Glomerular endothelial cell (primary cell): ENCODE measurements around the gene STARD13. TPM values are rescaled to one million over a fixed set of nuclear protein-coding genes. Genes with fewer than 3 reads are reported as not detected.

Source experiments
- DNase-seq: peaks from one replicate; pipeline ENCODE4 v3.0.0-alpha.2; 2011; ENCODE audit warnings: low read depth, low spot score; ENCODE audit errors: extremely low read depth
- total RNA-seq: library from RNA; depleted of rRNA; stranded (reverse); fragments of >200 nt; gene quantifications from 2 replicates; pipeline ENCODE4 v1.2.3, GENCODE V29; 2015

Gene STARD13
- total RNA-seq, 1 donor from 2014 or later = 28.4 TPM

DNA sequence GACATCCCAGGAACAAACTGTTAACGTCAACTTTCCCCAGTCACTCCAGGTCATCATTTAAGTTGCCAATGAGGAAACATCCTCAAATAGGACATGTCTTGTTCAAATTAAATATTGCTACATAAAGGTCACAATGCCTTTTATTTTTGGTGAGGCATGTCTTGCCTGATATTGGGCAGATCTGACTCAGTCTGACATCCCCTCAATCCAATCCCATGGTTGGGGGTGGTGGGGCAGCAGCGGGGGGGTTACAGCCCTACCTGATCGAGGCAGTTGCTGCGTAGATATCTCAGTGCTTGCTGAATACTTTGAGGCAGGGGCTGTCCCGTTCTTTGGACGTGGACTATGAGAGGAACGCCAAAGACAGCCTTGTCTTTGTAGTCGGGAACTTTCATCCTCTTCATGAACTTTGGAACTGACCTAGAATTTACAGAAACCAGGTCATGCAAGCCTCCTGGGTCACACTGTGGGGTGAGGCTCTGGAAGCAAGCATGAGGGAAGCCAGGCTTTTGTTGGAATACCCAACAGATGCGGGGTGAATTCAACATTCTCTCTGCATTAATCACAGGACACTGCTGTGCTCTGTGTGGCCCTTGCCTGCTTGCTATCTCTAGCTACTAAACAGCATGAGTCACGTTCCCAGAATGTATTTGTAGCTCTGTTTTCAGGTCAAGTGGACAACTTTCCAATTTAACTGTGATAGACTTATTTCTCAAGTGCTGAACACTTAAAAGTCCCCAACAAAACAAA is 159.6 kb downstream of the STARD13 start:
- DNase-seq = peak; percentile 91

DNA sequence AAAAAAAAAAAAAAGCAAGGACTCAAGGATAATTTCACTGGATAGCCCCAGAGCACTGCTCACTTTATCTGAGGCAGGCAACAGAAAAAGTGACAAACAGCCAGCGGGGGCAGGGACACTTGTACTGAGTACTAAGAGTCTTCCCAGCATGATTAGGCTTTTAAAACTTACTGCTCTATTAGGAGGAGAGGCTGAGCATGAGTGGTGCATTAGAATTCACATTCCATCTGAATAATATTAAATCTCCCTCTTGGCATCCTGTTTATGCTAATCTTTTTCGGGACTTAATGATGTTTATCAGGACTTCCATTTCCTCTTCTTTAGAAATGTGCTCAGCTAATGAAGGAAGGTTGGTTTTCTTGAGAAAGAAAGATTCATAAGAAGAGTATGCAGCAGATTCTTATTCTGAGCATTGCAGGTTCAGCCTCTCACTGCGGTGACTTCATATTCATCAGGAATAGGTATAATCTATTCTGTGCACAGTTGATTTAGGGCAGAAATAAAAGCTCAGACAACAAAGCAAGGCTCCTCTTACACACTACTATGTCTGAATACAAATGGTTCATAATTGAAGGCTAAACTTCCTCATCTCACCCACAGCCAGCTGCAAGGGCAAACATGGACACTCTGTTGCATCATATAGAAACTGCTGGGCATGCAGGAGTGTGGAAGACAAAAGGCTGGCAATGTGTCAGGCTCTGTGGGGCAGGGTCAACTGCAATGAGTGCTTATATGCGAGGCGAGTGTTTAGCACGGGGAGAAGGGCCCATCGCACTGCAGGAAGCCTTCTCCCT is 162.3 kb downstream of the STARD13 start:
- no peak for DNase-seq

DNA sequence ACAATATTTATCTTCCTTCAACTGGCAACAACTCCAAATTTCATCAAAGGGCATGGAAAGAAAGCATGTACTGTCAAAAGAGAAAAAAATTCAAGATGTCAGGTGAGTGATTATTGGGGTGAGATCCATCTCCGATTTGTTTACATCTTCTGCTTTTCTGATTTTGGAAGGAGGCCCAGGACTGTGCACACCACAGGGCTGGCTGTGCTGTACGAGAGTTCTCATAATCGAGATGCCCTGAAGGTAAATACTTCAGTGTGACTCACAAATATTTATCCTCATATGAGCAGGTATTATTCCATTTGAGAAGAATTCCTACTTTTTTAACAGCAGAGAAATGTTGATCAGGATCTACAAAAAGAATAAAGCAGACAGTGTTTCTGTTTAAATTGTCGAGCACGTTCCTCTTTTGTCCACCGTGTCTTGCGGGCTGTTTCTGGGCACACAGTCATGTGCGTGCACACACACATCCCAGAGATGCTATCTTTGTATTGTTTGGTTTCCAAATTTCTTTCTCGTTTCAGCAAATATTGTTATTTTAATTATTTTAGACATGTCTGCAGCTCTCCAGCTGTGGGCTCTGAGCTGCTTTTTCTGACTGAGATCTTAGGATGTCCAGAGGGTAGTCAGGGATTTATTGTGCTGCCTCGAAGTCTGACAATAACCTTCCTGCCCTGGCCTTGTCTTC is 165.6 kb downstream of the STARD13 start:
- no peak for DNase-seq

DNA sequence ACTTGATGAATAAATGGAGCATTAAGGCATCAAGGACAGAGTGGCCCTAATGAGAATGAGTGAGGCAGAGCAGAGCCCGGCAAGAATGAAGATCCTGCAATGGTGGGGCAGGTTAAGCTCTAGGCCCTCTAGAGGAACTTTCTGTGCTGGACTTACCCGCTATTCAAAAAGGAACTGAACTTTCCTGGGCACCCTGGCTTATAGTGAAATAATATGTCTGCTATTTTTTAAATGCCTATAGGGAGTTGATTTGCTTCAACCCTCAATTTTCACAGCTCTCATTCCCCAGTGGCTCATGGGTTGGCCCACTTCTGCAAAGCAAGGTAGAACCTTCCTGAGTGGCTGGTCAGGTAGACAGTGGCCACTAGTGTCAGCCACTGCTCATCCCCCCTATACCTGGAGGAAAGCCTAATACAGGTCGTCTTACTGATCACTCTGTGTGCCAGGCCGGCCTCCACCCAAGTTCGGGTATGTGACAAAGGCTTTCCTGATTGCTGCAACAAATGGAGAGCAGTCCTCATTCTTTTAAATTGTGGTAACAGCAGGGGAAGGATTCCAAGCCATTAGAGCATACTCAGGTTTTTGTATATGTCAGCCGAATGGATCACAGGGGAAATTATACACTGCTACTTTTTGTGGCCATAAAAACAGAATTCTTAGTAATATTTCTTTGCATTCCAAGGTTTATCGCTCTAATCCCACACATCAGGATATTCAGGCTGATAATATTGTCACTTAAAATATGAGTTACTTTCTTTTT is 166.4 kb downstream of the STARD13 start:
- no peak for DNase-seq

DNA sequence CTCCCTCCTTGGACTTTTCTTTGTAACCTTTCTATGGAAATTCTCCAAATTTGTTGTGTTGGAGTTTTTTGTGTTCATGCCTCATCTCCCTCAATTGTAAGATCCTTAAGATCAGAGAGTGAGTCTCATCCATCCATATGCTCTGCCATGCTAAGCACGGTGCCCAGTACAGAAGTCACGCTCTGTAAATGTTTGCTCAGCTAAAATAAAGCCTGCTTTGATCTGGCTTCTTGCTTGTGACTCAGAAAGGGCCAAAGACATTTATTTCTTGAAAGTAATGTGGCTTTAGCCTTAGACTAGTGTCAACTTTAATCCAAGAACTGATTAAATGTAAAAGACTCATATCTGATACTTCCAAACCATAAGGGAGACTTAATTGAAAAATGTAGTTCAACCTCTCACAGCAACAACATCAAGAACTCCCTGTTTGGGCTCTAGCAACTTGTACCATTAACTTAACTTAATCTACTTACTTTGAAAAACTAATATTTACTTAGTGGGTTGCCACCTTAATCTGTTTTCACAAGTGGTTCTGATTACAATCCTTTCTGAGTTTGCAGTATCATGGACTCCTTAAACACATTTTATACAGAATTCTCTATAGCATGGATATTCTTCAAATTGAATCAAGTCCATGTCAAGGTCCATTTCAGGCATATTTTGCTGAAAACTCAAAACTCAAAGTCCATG is 169.1 kb downstream of the STARD13 start:
- DNase-seq = no peak

DNA sequence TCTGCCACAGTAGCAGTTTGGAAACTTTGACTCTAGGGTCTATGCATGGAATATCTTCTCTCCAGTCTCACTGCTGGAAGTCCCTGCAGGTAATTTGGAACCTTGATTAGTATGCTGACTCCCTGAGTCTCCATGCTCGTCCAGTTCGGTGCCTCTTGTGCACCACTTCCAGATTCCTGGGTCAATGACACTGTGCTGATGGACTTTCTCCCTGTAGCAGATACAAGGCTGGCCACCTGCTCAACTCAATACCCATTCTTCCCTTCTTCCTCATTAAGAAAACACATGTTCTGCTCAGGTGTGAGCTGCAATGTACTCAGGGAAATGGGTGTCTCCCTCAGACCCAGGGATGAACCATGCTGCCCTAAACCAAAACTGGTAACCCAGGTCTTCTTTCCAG is 170.3 kb downstream of the STARD13 start:
- no peak for DNase-seq

DNA sequence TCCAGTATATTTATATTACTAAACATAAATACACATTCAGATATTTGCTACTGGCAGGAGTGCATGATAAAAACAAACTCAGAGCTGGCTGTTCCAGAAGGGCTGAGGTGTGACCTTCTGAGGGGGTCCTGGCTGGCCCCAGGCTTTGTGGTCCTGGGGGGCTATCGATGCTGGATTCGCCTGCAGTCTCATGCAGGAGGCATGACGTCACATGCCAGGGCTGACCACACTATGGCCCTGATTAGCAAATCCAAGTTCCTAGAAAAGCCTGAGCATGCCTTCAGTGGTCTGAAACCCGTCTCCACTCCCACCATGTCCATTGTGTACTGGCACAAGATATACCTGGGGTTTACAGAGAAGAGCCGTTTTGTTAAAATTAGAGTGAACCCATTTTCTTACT is 171.4 kb downstream of the STARD13 start:
- no peak for DNase-seq

DNA sequence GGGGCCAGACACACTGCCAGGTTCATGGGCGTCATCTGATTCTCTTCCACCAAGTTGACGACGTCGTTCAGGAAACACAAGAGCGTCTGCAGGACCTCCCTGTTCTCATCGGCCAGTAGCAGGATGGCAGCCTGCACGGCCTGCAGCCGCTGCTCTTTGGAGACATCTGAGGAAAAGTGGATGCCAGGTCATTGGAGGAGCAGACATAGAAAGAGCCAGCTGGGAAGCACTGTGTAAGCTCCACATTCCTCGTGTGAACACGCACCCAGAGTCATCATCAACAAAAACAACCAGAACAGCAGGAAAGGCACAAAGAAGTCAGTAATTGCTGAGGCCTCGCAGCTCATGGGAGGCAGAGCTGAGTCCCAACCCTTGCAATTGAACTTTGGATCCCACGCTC is 172.8 kb downstream of the STARD13 start:
- no peak for DNase-seq

DNA sequence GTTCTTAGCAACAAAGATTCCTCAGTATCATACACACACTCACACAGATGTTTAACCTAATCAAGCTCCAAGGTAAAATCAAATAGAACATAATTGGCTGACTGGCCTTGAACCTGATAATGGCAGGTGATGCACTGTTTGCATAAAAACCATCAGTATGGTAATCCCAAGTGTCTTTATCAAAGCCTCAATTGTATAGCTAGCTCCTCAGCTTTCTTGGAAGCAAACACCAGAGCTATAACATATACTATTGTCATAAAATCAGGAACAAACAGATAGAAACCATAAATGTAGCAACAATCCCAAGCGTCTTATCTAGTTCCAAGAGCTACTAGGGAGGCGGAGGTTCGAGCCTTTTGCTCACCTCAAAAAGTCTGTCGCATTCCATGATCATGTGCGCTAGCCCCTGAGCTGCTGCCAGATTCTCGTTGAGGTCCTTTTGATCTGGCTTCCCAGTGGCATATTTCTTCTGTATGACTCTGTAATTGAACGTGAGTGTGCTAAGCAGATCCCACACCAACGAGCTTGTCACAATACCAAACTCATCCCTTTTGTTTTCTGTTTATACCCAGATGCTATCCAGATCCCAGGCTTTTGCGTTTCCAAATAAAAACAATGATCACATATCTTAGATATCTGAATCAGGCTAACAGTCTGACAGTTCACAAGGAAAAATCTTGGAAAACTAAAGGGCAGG is 174.0 kb downstream of the STARD13 start:
- no peak for DNase-seq

DNA sequence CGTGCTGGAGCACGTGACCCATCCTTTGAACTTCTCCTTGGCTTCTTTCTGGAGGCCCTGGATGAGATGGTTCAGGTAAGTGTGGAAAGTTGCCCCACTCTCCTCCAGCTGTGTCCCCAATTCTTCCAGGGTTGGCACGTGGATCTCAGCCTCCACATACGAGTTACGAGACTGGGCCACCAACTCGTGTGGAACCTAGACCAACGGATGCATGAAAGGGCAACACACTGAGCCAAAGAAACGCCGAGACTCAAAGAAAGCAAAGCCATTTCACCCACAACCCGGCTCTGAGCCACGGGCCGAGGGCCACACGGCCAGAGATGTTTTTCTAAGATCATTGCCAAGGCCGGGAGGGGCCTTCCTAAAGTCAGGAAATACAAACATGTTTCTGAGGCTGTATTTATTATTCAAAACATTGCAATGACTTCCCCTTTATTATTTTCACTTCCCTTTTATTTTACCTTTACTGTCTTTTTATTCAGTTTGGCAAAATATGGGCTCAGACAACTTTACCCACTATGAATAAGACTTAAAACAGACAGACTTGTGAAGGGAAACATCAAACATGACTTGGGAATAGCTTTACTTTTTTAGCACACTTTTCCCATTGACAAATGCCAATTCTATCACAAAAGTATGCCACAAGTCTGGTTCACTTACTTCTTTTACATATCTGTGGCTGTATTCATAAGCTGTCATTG is 174.7 kb downstream of the STARD13 start:
- no peak for DNase-seq

DNA sequence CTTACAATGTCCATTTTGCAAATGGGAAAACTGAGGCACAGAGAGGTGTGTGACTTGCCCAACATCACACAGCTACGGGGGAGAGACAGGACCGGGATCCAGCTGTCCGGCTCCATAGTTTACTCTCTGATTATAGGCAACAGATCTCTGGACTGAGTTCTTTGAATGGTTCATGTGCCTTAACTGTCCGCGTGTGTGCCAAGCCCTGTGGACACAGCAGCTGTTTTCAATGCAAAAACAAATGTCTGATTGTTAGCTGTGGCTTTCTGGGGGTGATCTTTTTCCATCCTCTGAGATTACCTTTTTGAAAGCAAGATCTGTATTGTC is 175.2 kb downstream of the STARD13 start:
- DNase-seq = no peak

DNA sequence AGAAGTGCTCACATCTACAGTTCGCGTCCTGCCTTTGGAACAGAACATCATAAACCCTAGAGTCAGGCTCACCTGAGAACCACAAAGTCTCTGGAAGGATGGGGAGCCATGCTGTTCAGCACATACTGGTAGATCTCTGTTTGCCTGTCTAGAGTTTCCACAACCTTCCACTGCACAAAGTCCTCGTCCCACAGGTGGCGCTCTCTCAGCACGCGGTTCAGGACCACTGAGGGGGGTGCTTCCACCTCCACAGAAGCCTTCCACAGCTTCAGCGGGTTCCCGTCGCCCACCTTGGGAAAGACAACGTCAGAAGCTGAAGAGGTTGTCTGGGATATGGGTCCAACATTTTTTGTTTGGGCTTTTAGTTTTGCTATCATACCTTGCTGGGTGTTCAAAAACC is 175.8 kb downstream of the STARD13 start:
- DNase-seq = no peak

DNA sequence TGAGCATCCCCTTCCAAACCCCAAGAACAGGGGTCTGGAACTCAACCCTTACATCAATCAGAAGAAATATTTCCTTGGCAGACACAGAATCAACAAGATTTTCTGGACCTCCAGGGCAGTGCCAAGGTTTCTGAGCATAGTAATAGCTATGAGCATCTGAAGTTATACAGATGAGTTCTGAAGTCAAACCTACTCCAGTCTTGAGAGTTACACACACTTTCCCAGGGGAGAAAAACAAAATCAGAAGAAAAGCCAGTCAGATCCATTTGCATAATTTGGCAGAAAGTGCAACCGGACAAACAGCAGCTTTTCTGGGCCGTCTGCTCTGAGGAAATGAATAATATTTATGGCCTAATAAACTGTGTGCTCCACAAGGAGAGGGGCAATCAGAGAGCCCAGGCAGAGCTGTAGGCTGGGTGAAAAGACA is 176.3 kb downstream of the STARD13 start:
- DNase-seq = no peak

DNA sequence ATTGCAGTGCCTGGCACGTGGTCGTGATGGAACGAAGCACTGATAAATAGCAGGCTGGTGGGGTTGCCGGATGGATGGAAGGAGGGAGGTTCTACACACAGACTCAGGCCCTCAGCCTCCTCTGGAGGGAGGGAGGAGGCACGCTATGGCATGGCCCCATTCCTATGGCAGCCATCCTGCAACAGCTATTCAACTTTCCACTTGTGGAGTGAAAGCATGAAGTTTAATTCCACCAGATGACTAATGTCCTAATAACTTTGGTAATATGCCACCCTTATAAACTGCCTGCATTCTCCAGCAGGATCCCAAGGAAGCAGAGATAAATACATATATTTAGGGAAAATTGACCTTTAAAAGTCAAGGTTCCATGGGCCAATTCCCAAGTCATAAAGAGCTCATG is 176.9 kb downstream of the STARD13 start:
- no peak for DNase-seq

DNA sequence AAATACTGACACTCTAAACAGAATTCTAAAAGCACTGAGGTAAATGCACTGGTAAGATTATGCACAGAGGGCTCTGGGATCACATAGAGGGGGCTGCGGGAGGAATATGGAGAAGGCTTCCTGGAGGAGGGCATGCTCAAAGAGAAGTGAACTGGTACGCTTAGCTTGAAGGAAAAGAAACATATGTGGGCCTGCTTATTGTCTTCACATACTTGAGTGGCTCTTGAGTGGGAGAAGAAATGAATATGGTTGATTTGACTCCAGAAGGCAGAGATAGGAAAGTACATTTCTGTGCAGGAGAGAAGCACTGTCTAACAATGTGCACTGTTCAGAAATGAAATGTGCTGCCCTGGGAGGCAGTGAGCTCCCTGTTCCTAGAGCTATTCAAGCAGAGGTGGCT is 178.2 kb downstream of the STARD13 start:
- DNase-seq = no peak

DNA sequence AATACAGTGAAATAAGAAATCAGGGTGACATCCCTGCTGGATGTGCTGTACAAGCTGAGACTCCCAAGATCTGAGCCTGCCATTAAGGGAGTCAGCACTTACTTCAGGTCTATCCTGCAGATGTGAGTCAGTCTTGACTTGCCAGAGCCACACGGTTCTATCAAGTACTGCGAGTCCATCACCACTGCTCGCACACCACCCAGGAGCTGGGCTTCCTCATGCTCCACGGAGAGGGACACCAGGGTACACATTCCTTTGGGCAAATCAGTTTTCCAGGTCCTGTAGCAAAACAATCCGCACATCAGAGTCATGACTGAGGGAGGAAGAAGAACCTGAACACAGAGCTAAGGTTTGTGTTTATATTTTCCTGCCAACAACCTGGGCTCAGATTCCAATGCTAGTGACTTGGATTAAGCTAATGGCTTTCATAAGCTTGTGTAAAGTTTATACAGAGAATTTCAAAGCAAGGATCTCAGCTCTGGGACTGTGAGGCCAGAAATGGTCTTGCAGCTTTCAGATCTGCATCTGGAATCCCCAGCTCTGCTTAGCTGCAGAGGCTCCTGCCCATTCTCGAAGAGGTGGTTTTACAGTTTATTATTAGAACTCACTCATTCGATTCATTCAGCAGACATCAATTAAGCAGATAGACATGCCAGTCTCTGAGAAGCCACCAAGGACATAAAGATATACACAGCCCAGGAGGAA is 178.7 kb downstream of the STARD13 start:
- no peak for DNase-seq

DNA sequence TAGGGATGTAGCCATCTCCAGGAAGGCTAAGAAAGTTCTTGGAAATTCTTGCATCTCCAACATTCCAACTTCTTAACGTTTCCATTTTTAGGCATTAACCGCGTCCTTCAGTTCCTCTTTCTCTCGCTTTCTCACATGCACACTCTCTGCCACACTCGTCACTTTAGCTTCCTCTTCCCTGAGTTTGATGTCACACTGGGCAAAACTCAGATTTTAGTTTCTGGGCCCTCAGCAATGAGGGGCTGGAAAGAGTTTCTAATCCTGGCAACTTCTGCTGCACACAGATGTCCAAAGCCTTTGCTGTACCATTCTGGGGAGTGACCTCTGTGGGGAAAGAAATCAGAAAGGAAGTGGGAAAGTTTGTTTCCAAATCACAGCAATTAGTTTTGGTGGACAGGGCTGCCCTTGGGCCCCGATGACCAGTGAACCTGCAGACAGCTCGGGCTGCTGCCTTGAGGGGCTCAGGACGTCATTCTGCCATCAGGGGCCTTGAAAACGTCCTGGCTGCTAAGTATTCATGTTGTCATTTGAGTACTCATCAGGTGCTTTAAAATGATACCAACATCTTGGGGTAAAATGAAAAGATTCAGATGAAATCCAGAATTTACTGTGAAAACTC is 180.1 kb downstream of the STARD13 start:
- no peak for DNase-seq

DNA sequence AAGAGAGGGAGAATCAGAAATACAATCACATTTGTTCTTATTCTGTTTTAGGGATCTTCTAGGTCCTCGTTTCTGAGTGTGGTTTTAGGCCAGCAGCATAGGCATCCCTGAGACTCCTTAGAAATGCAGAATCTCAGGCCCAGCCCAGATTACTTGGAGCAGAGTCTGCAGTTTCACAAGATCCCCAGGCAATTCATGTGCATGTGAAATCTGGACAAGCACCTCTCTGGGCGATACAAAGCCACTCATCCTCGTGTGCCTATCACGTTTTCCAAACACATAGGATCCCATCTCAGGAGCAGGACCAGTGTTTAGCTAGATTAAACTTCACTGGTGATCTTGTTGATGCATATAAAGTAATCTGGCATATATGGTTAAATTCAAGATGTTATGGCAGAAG is 182.1 kb downstream of the STARD13 start:
- DNase-seq = no peak
